K562 treated with DMSO at 1 percent for 48 hours (cell line): ENCODE data around the gene KCNC4. TPM values are rescaled to one million over a fixed set of nuclear protein-coding genes. Genes with fewer than 3 reads are reported as not detected.

ENCODE experiments used
- total RNA-seq: library from RNA; unstranded; fragments of 300-600 nt; gene quantifications from 2 replicates; pipeline ENCODE4 v1.2.3, GENCODE V29; 2022; ENCODE audit warnings: low replicate concordance; ENCODE audit errors: extremely low read depth

KCNC4 gene
- total RNA-seq: not detected in 2 replicates

DNA sequence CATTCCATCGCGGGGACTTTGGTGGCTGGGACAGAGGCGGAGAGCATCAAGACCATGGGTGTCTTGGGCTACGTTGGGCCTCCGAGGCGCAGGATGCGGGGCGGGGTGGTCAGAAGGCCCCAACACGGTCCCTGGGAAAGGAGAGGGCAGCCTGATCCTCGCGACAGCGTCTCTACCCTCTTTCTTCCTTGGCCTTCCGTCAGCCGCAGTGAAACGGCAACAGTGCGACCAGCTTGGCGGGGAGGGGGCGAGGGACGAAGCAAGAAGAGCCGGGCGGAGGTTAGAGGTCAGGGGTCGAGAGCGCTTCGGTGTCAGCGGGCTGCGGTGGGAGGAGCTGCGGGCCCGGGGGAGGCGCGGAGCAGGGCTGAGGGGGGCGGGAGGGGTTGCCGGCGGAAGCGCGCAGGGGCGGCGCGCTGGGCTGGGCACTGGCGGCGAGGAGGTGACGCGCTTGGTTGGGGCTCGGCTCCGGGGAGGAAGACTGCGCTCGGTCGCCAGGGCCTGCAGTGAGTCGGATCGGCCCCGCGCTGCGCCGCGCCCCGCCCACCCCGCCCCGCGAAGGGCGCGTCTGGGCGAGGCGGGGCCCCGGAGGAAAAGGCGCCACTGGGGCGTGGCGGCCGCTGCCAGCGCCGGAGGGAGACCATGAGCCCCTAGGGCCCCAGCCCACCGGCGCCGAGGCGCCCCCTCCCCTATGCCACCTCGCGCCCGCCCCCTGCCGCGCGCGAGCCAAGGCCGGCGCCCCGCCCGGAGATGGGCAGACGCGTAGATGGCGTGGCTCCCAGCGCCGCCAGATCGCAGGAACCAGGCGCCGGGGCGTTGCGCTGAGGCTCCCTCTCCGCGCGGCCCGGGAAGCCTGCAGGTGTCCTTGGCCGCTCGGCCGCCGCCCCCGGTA, at the start of gene KCNC4:
Gene KCNC4 (plus strand): TSS at position 600 of the 889 bp plus-strand sequence. CDS start 1,186 bp downstream, outside the sequence.

Other genes starting within 250 kb of the KCNC4 start
- not detected in 2 replicates for gene AHCYL1, start 225.5 kb upstream of the KCNC4 start, total RNA-seq
- gene STRIP1, start 175.7 kb upstream of the KCNC4 start, total RNA-seq: not detected in 2 replicates
- not detected in 2 replicates for gene ALX3, start 139.6 kb upstream of the KCNC4 start, total RNA-seq
- gene UBL4B, start 97.9 kb upstream of the KCNC4 start, total RNA-seq: not detected in 2 replicates
- not detected in 2 replicates for gene SLC6A17, start 59.8 kb upstream of the KCNC4 start, total RNA-seq
- not detected in 2 replicates for gene RBM15, start 129.1 kb downstream of the KCNC4 start, total RNA-seq
- not detected in 2 replicates for gene SLC16A4, start 180.7 kb downstream of the KCNC4 start, total RNA-seq
- gene LAMTOR5, start 197.4 kb downstream of the KCNC4 start, total RNA-seq: not detected in 2 replicates
- gene PROK1, start 240.8 kb downstream of the KCNC4 start, total RNA-seq: not detected in 2 replicates